BLaER1 (cell line): ENCODE data around the gene OR52D1.

Experiments
- H3K27ac ChIP-seq: shearing (Covaris generic); formaldehyde crosslinking; 2 replicates; pipeline ENCODE4 v1.8.1; 2022
- H3K27me3 ChIP-seq: shearing (Covaris generic); formaldehyde crosslinking; 2 replicates; pipeline ENCODE4 v1.8.1; 2022
- H3K36me3 ChIP-seq: shearing (Covaris generic); formaldehyde crosslinking; 2 replicates; pipeline ENCODE4 v1.8.1; 2022
- H3K4me1 ChIP-seq: shearing (Covaris generic); formaldehyde crosslinking; 2 replicates; pipeline ENCODE4 v1.8.1; 2022
- H3K4me2 ChIP-seq: shearing (Covaris generic); formaldehyde crosslinking; 2 replicates; pipeline ENCODE4 v1.8.1; 2022
- H3K4me3 ChIP-seq: shearing (Covaris generic); formaldehyde crosslinking; 2 replicates; pipeline ENCODE4 v1.8.1; 2022
- H3K9ac ChIP-seq: shearing (Covaris generic); formaldehyde crosslinking; 2 replicates; pipeline ENCODE4 v1.8.1; 2022
- H3K9me3 ChIP-seq: shearing (Covaris generic); formaldehyde crosslinking; 2 replicates; pipeline ENCODE4 v1.8.1; 2022
- H4K20me1 ChIP-seq: shearing (Covaris generic); formaldehyde crosslinking; 2 replicates; pipeline ENCODE4 v1.8.1; 2022
- Cebpa-rat ChIP-seq: shearing (Covaris generic); IDR thresholded peaks from 2 replicates; pipeline ENCODE4 v1.8.1; 2022

Gene OR52D1

GRCh38 chr11:5534046-5534445 is 45.6 kb downstream of the OR52D1 start:
- H3K4me3 ChIP-seq = no peak overlapping the region
- H3K27ac ChIP-seq = no peak overlapping the region
- no peak overlapping the region for H3K4me2 ChIP-seq
- no peaks in the 10 kb centered on the region for H3K27me3 ChIP-seq
- H3K9ac ChIP-seq = no peak overlapping the region
- no peaks in the 10 kb centered on the region for H3K36me3 ChIP-seq
- no peaks in the 10 kb centered on the region for H4K20me1 ChIP-seq
- H3K9me3 ChIP-seq = 0 out of 2 replicates have a peak, but pooled peaks cover 3% of the 10 kb centered on the region
- no peak for TF ChIP-seq Cebpa-rat
- peaks cover 17% of the 10 kb centered on the region for H3K4me1 ChIP-seq

GRCh38 chr11:5536482-5536881 is 48.0 kb downstream of the OR52D1 start:
- TF ChIP-seq Cebpa-rat = no peak
- Histone ChIP-seq H3K4me2 (no peak overlapping the region), H3K9me3 (0 out of 2 replicates have a peak, but pooled peaks cover 3% of the 10 kb centered on the region), H4K20me1 (no peaks in the 10 kb centered on the region), H3K27ac (no peak overlapping the region), H3K4me1 (no peaks in the 10 kb centered on the region), H3K36me3 (no peaks in the 10 kb centered on the region), H3K9ac (no peak overlapping the region), H3K27me3 (no peaks in the 10 kb centered on the region), H3K4me3 (no peak overlapping the region)
